Sigmoid colon (tissue), 7 donors: ENCODE results near the gene BMP15. TPM values are rescaled to one million over a fixed set of nuclear protein-coding genes. Genes with fewer than 3 reads are reported as not detected.

Source experiments
- DNase-seq: peaks from one replicate; pipeline ENCODE4 v3.0.0-alpha.2; 2019
- H3K27ac ChIP-seq, 4 donors: fragments of 200-600 bp; sonication (generic); one replicate each; pipeline ENCODE4 v1.5.1; 2016 to 2019; ENCODE audit warnings: mild to moderate bottlenecking in 1 of 4
- H3K27me3 ChIP-seq, 3 donors: fragments of 200-600 bp; sonication (generic); one replicate each; pipeline ENCODE4 v1.5.1; 2019; ENCODE audit warnings: mild to moderate bottlenecking in 1 of 3
- H3K36me3 ChIP-seq, 4 donors: fragments of 200-600 bp; sonication (generic); one replicate each; pipeline ENCODE4 v1.5.1; 2016 to 2019
- H3K4me1 ChIP-seq, 4 donors: fragments of 200-600 bp; sonication (generic); one replicate each; pipeline ENCODE4 v1.5.1; 2017 to 2019
- H3K4me3 ChIP-seq, 4 donors: fragments of 200-600 bp; sonication (generic); one replicate each; pipeline ENCODE4 v1.5.1; 2017 to 2019; ENCODE audit warnings: mild to moderate bottlenecking in 2 of 4, moderate library complexity in 1 of 4
- H3K9me3 ChIP-seq, 4 donors: fragments of 200-600 bp in 3 of 4; sonication (generic) in 3 of 4; one replicate each; pipeline versions ENCODE4 v1.5.1 to v1.6.1; 2013 to 2019
- EP300 ChIP-seq, 4 donors: sonication (generic); formaldehyde crosslinking; IDR thresholded peaks; one replicate each; pipeline ENCODE4 v1.6.1; 2017; ENCODE audit warnings: antibody characterized with exemption in 4 of 4
- POLR2A ChIP-seq, 2 donors: fragments of 450-650 bp; IDR thresholded peaks; one replicate each; pipeline ENCODE4 v1.6.1; 2016; ENCODE audit warnings: antibody characterized with exemption in 2 of 2, mild to moderate bottlenecking in 2 of 2, moderate library complexity in 2 of 2
- POLR2AphosphoS5 ChIP-seq, 4 donors: sonication (generic); formaldehyde crosslinking; IDR thresholded peaks; one replicate each; pipeline ENCODE4 v1.6.1; 2017; ENCODE audit warnings: antibody characterized with exemption in 4 of 4
- WGBS, 2 donors: extraction: QIAGEN DNeasy Blood & Tissue Kit; methylation state at CpG; one replicate each; pipeline ENCODE4 v1.1.7; 2013; 5-methylcytosine and 5-hydroxymethylcytosine counted together
- intact Hi-C: fragments of 100-400 bp; cut with DNase I; formaldehyde crosslinking; loops from one replicate; pipeline ENCODE4 v1.15.1; 2023
- polyA plus RNA-seq, 3 donors: library from polyadenylated mRNA; stranded (reverse); fragments of 200-250 nt; gene quantifications; one replicate each; pipeline ENCODE4 v1.2.3, GENCODE V29; 2013
- total RNA-seq, 4 donors: library from RNA; depleted of rRNA; stranded (reverse); fragments of >200 nt; gene quantifications; one replicate each; pipeline ENCODE4 v1.1.0, GENCODE V29; 2016
- TF ChIP-seq, protein P1 (sequence below), 4 experiments: fragments of 450-650 bp in 3 of 4; fragments of 200-600 bp in 1 of 4; IDR thresholded peaks; one replicate each; pipeline ENCODE4 v1.5.1; 2016 to 2019; ENCODE audit warnings: antibody characterized with exemption in 4 of 4, mild to moderate bottlenecking in 3 of 4, moderate library complexity in 2 of 4
- donor health status: healthy with polysubstance abuse.
- donor health status: Bipolar disorder and iron deficiency.
- donor health status: healthy.

BMP15 gene
- total and polyA plus RNA-seq, 7 donors = not detected

DNA sequence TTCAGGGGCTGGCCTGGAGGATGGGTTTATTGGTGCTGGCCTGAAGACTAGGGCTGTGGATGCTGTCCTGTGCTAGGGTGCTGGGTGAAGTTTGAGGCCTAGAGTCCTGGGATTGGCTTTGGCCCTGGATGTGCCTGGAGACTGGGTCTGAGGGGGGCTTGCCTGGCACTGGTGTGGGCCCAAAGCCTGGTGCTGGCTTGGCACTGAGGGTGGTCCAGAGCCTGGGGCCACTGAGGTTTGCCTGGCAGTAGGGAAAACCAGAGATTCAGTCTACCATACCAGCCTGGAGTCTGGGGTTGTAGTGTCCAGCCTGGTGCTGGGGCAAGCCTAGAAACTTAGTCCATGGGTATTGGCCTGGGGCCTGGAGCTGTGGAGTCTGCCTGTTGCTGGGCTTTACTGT is 16.6 kb downstream of the BMP15 start:
- no peak for DNase-seq
- H3K4me1 ChIP-seq = no peaks in the 10 kb centered on the region
- TF ChIP-seq POLR2A (IDR thresholded peaks at IDR 0.05) (no peak), POLR2AphosphoS5 (IDR thresholded peaks at IDR 0.05) (no peak), EP300 (IDR thresholded peaks at IDR 0.05) (no peak)
- TF ChIP-seq, protein P1, sequence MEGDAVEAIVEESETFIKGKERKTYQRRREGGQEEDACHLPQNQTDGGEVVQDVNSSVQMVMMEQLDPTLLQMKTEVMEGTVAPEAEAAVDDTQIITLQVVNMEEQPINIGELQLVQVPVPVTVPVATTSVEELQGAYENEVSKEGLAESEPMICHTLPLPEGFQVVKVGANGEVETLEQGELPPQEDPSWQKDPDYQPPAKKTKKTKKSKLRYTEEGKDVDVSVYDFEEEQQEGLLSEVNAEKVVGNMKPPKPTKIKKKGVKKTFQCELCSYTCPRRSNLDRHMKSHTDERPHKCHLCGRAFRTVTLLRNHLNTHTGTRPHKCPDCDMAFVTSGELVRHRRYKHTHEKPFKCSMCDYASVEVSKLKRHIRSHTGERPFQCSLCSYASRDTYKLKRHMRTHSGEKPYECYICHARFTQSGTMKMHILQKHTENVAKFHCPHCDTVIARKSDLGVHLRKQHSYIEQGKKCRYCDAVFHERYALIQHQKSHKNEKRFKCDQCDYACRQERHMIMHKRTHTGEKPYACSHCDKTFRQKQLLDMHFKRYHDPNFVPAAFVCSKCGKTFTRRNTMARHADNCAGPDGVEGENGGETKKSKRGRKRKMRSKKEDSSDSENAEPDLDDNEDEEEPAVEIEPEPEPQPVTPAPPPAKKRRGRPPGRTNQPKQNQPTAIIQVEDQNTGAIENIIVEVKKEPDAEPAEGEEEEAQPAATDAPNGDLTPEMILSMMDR (IDR thresholded peaks at IDR 0.05) = no peak
- H3K27ac ChIP-seq = no peak overlapping the region
- H3K4me3 ChIP-seq = no peak overlapping the region
- H3K9me3 ChIP-seq = no peaks in the 10 kb centered on the region
- no peaks in the 10 kb centered on the region for H3K36me3 ChIP-seq
- H3K27me3 ChIP-seq = no peaks in the 10 kb centered on the region
- intact Hi-C loops = no loop called here

DNA sequence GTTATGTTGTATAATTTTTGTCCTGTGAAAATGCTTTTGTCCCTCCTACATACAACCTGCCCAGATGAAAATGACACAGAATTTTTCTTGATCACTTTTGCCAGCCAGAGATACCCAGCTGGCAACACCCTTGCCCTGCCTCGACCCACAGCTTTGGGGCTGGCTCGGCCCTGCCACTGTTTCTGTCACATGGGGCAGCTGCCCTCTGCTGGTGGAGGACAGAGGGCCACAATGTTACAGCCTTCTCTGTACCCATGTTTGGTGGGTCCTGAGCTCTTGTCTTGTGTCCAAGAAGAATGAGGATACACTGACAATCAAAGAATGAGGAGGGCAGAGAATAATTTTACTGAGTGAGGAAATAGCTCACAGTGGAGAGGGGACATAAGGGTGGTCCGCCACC is 31.1 kb downstream of the BMP15 start:
- WGBS, 2 donors = 49 to 72% methylated on average over 3 of the region's 3 CpGs
- TF ChIP-seq, protein P1 (IDR thresholded peaks at IDR 0.05) = no peak
- TF ChIP-seq POLR2AphosphoS5 (IDR thresholded peaks at IDR 0.05) = no peak
- no peak for TF ChIP-seq POLR2A (IDR thresholded peaks at IDR 0.05)
- no peak for TF ChIP-seq EP300 (IDR thresholded peaks at IDR 0.05)
- Histone ChIP-seq H3K4me3 (no peak overlapping the region), H3K36me3 (no peaks in the 10 kb centered on the region), H3K27me3 (no peaks in the 10 kb centered on the region), H3K9me3 (no peaks in the 10 kb centered on the region), H3K4me1 (no peaks in the 10 kb centered on the region), H3K27ac (no peak overlapping the region)
- DNase-seq = no peak
- intact Hi-C loops = no loop called here

DNA sequence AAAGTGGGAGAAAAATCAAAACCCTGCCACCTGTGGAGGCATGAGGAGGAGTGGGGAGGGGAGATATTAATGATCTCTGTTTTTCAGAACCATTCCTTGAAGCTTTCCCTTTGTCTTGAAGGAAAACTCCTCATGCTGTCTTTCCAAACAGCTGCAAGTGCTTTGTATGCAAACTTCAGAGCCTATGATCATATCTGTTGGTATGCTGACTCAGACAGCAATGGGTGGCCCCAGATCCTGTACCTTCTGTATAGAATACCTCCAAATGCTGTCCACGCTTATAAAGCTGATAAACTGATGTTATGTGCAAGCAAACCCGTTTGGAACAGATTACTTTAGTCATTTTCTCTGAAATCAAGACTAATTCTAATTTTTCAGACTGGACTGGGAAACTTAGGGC is 31.9 kb downstream of the BMP15 start:
- Histone ChIP-seq H3K27ac (no peak overlapping the region), H3K4me1 (no peaks in the 10 kb centered on the region), H3K36me3 (no peaks in the 10 kb centered on the region), H3K4me3 (no peak overlapping the region), H3K9me3 (no peaks in the 10 kb centered on the region), H3K27me3 (no peaks in the 10 kb centered on the region)
- intact Hi-C loops = no loop called here
- 79 to 82% methylated on average over 2 of the region's 2 CpGs for WGBS, 2 donors
- TF ChIP-seq, protein P1 (IDR thresholded peaks at IDR 0.05) = no peak
- TF ChIP-seq POLR2A (IDR thresholded peaks at IDR 0.05) = no peak
- no peak for TF ChIP-seq POLR2AphosphoS5 (IDR thresholded peaks at IDR 0.05)
- TF ChIP-seq EP300 (IDR thresholded peaks at IDR 0.05) = no peak
- DNase-seq = no peak

DNA sequence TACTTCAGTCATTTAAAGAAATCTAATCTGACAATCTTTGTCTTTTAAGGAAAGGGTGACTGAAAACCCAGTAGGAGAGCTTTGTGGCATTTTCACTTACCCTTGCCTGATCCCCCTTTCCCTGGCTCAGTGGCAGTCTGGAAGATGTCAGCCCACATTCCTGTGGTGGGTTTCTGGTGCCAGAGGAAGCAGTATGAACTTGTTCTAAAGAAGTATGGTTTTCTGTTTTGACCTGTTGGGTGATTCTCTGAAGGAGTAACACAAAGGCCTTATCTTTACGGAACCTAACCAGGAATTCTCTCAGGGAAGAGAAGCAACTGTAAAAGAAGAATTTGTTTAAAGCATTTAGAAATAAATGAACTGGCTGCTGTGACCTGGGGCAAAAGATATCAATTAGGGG is 41.9 kb downstream of the BMP15 start:
- Histone ChIP-seq H3K4me1 (no peaks in the 10 kb centered on the region), H3K27me3 (no peaks in the 10 kb centered on the region), H3K4me3 (no peak overlapping the region), H3K36me3 (no peaks in the 10 kb centered on the region), H3K9me3 (no peaks in the 10 kb centered on the region), H3K27ac (no peak overlapping the region)
- DNase-seq = no peak
- intact Hi-C loops = no loop called here
- whole genome bisulfite sequencing, 2 donors = 98 to 100% methylated on average over 1 of the region's 1 CpG
- TF ChIP-seq EP300 (IDR thresholded peaks at IDR 0.05) = no peak
- TF ChIP-seq POLR2AphosphoS5 (IDR thresholded peaks at IDR 0.05) = no peak
- no peak for TF ChIP-seq POLR2A (IDR thresholded peaks at IDR 0.05)
- TF ChIP-seq, protein P1 (IDR thresholded peaks at IDR 0.05) = no peak

DNA sequence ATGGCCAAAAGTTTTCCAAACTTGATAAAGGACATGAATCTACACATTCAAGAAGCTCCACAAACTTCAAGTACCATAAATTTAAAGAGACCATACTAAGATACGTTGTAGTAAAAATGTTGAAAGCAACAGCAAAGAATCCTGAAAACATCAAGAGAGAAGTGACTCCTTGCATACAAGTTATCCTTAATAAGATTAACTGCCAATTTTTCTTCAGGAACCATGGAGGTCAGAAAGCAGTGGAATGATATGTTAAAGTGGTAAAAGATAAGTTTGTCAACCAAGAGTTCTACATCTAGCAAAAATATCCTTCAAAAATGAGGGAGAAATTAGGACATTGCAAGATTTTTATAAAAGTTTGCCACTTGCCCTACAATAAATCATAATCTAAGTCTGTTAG is 43.3 kb downstream of the BMP15 start:
- intact Hi-C loops = no loop called here
- H3K9me3 ChIP-seq = no peaks in the 10 kb centered on the region
- no peak overlapping the region for H3K27ac ChIP-seq
- TF ChIP-seq POLR2AphosphoS5 (IDR thresholded peaks at IDR 0.05) (no peak), EP300 (IDR thresholded peaks at IDR 0.05) (no peak), POLR2A (IDR thresholded peaks at IDR 0.05) (no peak)
- TF ChIP-seq, protein P1 (IDR thresholded peaks at IDR 0.05) = no peak
- H3K4me3 ChIP-seq = no peak overlapping the region
- H3K27me3 ChIP-seq = no peaks in the 10 kb centered on the region
- WGBS, 2 donors = 91 to 97% methylated on average over 1 of the region's 1 CpG
- no peaks in the 10 kb centered on the region for H3K4me1 ChIP-seq
- H3K36me3 ChIP-seq = no peaks in the 10 kb centered on the region
- no peak for DNase-seq
